ENCODE measurements around the gene TTBK1. TPM values are rescaled to one million over a fixed set of nuclear protein-coding genes. Genes with fewer than 3 reads are reported as not detected.

TTBK1 gene
- total RNA-seq, 2 experiments from 2014 or later: 0.02 TPM; not detected in 1

GRCh38 chr6:43335469-43335868, 92.2 kb downstream of the TTBK1 start:
- peaks cover 21% of the 10 kb centered on the region for H3K4me1 Mint-ChIP-seq (ENCODE audit: low read depth)
- intact Hi-C loops (cut with micrococcal nuclease): no loop called here
- CTCF ChIA-PET: interaction anchor here (0.8 to 1.5 kb wide), 3 partner anchors 17 to 167 kb away, joined by 3 to 5 read pairs (median 3); no protein-coding TSS in a partner anchor

GRCh38 chr6:43336382-43336781, 93.1 kb downstream of the TTBK1 start:
- CTCF ChIA-PET: no interaction called here
- intact Hi-C loops (cut with micrococcal nuclease): no loop called here
- Mint-ChIP-seq H3K4me3 (no peak overlapping the region), H3K36me3 (ENCODE audit: low read depth) (peaks cover 6% of the 10 kb centered on the region), H3K9me3 (no peaks in the 10 kb centered on the region), H3K27me3 (ENCODE audit: low read depth) (no peaks in the 10 kb centered on the region), H3K4me1 (ENCODE audit: low read depth) (peaks cover 16% of the 10 kb centered on the region), H3K27ac (no peak overlapping the region)
- DNase-seq: no peak

More at GRCh38 chr6:43335469-43335868, 92.2 kb downstream of the TTBK1 start:
- H3K9me3 Mint-ChIP-seq: no peaks in the 10 kb centered on the region
- no peak for DNase-seq
- no peaks in the 10 kb centered on the region for H3K27me3 Mint-ChIP-seq (ENCODE audit: low read depth)
- H3K36me3 Mint-ChIP-seq (ENCODE audit: low read depth): peaks cover 3% of the 10 kb centered on the region
- H3K27ac Mint-ChIP-seq: no peak overlapping the region
- no peak overlapping the region for H3K4me3 Mint-ChIP-seq

Other genes with a start within 250 kb of the TTBK1 start
- 10 to 100 TPM; 80.6 to 85.1 TPM for gene MEA1, start 229.5 kb upstream of the TTBK1 start, total RNA-seq
- 10 to 100 TPM; 58.6 to 58.9 TPM for gene KLHDC3, start 229.2 kb upstream of the TTBK1 start, total RNA-seq
- gene RRP36, start 221.9 kb upstream of the TTBK1 start, total RNA-seq: 10 to 100 TPM; 31.0 to 32.7 TPM
- gene CUL7, start 189.6 kb upstream of the TTBK1 start, total RNA-seq: 10 to 100 TPM; 21.9 to 22.1 TPM
- gene MRPL2, start 184.0 kb upstream of the TTBK1 start, total RNA-seq: 10 to 100 TPM; 87.7 to 95.1 TPM
- gene KLC4, start 183.8 kb upstream of the TTBK1 start, total RNA-seq: 10 to 100 TPM; 12.0 to 12.3 TPM
- 1 to 10 TPM; 2.0 to 2.2 TPM for gene PTK7, start 167.2 kb upstream of the TTBK1 start, total RNA-seq
- gene SRF, start 72.2 kb upstream of the TTBK1 start, total RNA-seq: 10 to 100 TPM; 27.8 to 28.2 TPM
- gene CUL9, start 61.3 kb upstream of the TTBK1 start, total RNA-seq: 10 to 100 TPM; 43.1 to 49.3 TPM
- gene DNPH1, start 14.0 kb upstream of the TTBK1 start, total RNA-seq: 10 to 100 TPM; 59.7 to 59.8 TPM
- gene SLC22A7, start 54.8 kb downstream of the TTBK1 start, total RNA-seq: not detected
- 1 to 10 TPM; 2.9 to 3.1 TPM for gene CRIP3, start 65.3 kb downstream of the TTBK1 start, total RNA-seq
- gene ZNF318, start 126.2 kb downstream of the TTBK1 start, total RNA-seq: 1 to 10 TPM; 9.3 to 9.9 TPM
- gene ABCC10, start 184.1 kb downstream of the TTBK1 start, total RNA-seq: 10 to 100 TPM; 22.7 to 26.6 TPM
- gene DLK2, start 212.1 kb downstream of the TTBK1 start, total RNA-seq: under 1 TPM; 0.47 to 0.52 TPM
- 10 to 100 TPM; 23.0 to 24.6 TPM for gene TJAP1, start 234.1 kb downstream of the TTBK1 start, total RNA-seq